Measurements from ENCODE around the gene STIL.
A peak's percentile ranks its signal among the peaks of the same experiment; 100 is the strongest.

STIL gene

DNA sequence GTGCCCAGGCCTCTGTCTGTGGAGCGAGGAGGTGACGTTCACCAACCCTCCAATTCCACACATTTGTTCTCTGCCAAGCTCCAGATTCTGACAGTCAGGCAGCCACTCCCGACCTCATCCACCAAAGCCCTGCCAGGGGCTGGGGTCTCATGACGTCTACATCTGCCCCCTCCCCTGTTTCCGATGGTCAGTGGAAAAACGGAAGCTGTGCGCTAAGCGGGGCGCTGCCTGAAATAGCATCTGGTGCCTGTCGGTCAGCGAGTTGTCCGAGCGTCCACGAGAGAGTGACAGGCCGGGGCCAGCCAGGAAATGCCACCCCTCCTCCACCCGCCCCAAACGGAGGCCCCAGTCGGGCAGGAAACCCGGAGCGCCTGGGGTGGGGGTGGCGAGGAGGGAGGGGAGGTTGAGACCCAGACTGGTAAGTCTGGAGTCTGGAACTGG is 78.7 kb downstream of the STIL start:
- no peak for DNase-seq (ENCODE audit: low read depth in 2 of 2)

DNA sequence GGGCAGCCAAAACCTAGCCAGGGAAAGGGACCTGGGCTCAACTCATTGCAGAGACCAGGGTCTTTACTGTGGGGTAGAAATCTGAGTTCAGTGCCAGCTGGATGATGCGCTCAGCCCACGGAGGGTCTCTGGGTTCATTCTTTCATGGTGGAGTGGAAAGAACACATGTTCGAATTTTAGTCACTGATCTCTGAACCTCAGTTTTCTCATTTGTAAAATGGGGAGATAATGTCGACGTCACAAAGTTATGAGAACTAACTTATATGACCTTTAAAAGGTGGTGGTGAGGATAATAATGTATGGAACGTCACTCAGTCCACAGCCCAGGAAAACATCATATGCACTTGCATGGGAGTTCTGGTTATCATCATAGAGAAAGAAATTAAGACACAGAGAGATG is 80.8 kb downstream of the STIL start:
- DNase-seq (ENCODE audit: low read depth in 2 of 2): no peak

DNA sequence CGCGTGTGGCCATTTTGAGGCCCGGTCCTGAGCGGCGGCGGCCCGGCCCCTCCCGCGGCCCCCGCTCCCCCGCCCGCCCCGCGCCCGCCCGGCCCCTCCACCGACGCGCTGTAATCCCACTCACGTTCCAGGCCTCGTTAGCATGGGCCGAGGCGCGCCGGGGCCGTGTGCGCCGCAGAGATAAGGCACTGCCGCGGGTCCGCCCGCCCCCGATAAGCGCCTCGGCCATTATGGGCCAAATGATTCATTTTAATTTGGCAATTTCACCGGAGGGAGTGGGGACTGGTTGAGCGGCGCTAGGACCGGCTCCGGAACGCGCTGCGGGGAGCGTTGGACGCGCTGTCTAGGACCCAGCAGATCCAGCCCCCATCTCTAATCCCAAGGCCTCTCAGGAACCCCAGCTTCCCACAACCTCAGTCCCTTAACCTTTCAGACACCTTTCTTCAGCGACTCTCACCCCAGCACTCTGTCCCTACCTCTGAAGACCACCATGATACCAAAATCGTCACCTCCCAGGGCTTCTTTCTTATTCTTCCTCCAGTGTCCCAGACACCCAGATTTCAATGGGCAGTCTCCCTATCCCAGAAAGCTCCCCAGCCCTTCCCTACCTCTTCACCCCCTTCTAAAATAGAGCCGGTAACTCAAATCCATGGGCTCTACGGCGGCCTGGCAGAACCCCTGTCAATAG is 81.6 kb downstream of the STIL start, which contains the start of gene TAL1:
Gene TAL1, minus strand, starts transcription at position 39 of the 688 bp plus-strand sequence. CDS start 6,337 bp downstream, outside the sequence.
- no peak for DNase-seq (ENCODE audit: low read depth in 2 of 2)

DNA sequence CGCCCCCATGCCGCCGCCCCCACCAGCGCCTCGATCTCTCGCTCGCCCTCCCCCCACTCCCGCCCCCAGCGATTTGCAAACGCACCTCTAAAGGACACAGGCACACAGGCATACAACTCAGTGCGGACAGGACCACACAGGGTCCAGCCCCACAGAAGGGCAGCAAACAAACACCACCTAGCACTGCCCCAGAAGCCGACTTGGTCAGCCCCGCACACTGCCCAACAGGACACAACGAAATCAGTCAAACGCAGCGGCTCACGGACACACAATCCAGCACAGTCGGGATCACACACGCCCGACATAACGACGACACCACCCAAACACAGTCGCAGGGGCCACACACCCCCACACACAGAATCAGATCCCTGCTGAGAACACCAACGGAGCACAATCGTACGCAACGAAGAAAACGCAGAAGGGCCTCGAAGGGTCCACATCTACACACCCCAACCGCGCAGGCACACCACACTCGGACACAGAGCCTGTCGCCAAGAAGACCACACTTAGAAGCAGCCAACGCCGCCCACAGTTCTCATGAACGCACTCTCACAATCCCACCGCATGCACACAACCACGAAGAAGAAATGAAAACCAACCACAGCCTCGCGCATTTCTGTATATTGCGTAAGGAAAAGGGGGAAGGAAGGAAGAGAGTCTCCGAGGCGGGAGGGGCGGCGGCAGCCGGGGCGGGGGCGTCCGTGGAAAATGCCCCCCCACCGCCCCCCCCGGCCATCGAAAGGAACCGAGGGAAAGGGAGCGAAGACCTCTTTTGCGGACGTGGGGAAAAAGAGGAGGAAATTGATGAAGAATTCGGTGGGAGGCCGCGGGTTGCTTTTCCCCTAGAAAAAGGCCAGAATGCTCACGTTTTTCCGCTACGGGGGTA is 82.4 kb downstream of the STIL start:
- peak; percentile 29 to 30 for DNase-seq (ENCODE audit: low read depth in 2 of 2)

DNA sequence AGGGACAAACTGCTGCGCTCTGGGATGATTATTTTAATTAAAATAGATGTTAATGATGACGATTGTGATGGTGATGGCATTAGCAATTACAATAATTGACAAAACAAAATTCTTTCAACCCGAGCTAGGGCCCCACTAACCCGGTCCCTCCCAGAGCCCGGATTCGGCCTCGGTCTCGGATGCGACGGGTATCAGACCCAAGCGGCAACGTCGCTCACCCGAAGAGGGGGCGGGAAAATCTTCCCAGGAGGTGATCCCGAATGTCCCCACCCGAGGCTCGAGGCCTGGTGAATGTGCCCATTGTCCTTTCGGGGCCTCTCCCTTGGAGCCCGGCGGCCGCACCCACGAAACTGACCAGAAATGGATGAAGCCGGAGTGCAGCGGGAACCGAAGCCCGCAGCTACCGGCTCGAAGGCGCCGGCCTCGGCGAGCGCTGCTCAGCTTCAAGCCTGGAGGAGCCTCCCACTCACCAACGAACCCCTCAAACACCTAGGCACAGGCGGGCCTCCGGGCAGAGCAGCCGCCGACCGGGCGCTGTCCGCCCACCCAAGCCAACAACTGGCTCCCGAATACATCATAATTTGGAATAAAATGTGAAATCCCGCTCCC is 83.2 kb downstream of the STIL start:
- no peak for DNase-seq (ENCODE audit: low read depth in 2 of 2)

DNA sequence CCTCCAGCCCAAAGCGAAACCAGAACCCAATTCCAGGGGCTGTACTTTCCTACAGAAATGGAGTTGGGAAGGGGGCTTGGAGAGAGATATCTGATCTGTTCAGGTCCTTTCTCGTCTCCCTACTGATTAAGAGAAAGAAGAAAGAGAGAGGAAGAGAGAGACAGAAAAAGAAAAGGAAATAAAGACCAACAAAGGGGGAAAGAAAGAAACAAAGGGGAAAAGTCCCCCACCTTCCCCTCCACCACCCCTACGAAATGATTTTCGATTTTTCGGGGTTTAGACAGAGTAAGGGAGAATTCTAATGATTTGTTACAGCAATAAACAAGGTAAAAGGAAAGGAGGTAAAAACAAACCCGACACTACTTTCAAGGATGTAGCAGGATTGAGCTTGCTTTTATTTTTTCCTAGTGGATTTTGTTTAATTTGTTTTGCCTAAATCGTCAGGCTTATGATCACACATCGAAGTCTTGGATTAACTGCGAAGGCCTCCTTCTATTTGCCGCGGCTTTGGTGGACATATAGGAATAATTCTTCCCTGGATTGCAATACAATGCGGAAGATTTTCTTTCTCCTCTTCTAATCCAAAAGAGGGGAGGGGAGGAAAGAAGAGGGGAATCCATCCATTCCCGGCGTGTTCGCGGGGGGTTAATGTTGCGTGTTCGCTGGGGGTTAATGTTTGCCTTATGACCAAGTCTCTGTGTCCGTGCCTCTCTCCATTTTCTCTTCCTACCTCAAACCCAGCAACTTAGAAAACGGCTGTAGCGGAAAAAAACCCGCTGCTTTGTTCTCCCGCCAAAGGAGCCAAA is 83.9 kb downstream of the STIL start:
- DNase-seq (ENCODE audit: low read depth in 2 of 2): no peak

DNA sequence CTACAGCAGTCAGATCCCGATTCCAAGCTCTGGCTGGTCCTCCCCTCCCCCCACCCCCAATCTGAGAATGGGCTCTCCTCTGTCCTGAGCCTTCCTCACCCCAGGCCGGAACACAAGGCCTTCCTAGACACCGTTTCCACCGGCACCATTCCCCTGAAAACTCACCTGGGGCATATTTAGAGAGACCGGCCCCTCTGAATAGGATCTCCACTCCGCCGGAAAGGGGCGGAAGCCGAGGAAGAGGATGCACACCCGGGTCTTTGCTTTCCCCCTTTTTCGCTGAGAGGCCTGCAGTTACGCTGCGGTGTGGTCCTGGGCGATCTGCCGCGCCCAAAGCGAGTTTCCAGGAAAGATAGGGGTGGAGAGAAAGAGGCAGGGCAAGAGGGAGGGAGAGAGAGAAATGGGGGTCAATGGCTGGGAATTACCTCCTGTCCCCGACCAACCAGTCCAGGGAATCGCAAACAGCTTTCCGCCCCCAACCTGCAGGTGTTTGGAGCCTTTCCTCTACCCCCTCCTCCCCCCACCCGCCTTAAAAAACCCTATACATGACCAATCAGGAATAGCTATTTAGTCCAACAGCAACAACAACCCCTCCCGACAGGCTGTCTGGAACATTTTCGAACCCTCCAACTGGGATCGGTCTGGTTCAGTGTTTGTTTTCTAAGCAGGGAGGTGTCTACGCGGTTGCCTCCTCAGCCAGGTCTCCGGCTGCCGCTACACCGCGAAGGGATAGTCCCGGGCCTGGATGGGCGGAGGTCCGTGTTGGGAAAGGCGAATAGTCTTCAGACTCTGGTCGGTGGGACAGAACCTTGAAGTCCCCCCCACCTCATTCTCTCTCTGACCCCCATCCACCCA is 84.7 kb downstream of the STIL start:
- DNase-seq (ENCODE audit: low read depth in 2 of 2): no peak

DNA sequence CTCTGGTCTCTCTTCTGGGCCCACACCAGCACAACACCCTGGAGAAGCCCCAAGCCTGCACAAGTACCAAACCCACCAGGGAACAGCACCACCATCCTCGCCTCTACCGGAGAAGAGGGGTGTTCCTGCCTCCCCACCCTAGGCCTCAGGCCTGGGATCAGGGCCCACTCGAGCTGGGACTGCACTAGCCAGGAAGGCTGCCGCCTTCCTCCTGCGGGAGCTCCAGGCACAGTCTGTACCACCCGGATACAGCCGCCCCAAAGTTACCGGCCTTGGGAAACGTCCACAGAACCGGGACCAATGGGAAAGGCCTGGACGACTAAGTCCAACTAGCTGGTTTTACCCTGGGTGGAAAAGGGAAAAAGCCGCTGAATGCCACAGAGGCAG is 85.3 kb downstream of the STIL start:
- no peak for DNase-seq (ENCODE audit: low read depth in 2 of 2)

DNA sequence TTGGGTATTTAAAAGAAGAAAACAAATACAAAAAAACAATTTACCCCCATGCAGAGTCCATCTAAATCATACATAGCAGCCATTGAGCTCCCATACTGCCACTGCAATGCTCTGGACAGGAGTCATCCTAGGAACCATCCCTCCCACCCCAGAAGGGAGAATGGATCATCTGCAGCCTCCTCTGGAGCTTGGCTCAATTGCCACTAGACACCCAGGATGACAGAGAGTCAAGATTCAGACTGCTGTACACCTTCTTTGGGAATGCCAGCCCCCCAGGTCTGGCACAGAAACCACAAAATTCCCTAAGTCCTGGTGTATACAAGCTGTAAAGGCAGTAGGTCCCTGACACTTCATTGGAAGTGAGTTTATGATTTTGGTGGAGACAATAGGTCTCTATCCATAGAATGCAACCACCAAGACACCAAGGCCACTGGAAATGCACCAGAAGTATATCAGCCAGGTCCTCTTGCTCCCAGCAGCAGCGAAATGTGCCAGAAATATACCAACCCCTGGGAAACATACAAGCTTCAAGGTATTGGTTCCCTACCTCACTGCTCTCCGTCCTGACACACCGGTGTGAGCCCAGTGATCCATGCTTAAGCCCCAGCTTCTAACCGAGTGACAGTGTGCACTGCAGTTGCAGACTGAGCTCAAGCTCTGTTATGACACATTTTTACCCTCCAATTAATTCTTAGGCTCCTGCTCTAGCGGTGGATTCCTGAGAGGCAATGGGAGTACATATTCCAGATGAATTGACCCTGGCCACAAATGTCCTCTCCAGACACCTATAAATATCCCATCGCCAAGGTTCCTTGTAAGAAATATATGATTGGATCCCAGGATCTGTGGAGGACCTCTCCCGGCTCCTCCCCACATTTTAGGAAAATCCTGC is 86.4 kb downstream of the STIL start:
- no peak for DNase-seq (ENCODE audit: low read depth in 2 of 2)

DNA sequence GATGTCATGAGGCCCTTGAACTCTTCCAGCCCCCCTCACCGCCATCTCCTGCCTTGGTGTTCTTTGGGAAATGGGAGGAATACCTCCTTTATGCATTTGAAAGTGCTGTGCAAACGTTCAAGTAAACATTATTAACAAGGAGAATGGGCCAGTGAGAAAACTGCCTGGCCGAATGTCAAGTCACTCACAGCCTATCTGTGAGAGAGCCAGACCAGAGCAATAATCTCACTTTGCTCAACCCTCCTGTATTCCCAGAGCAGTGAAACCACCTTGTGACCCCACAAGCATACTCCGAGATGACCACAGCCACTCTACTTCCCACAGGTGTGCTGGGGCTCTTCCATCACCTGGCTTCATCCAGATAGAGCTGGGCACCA is 87.1 kb downstream of the STIL start:
- DNase-seq (ENCODE audit: low read depth in 2 of 2): no peak

DNA sequence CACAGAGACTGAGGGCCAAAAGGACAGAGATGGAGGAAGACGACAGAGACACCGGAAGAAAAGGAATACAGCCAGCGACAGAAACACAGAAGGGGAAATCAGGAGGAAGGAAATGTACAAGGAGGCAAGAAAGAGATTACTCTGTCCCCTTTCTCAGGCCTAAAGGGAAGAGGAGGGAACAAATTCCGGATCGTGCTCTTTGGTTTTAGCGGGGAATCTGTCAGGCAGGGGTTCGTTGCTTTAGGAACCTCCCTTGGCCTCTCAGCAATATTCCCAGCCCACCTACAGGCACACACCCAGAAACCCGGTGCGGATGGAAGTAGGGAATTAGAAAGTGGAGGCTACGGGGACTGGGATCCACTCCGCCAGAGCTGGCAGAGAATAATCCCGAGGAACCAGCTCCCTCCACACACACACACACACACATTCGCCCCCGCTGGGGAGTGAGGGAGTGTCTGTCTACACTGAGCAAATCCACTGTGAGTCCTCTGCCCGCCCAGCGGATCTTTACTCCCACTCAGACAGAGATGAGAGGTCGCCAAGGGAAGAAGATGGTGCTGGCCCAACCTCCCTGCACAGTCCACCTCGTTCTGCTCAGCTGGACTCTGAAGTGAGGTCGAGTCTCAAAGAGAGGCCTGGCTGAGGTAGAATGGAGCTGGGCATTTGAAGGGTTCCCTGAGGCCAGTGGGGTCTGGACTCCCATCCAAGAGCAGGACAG is 87.7 kb downstream of the STIL start:
- no peak for DNase-seq (ENCODE audit: low read depth in 2 of 2)

DNA sequence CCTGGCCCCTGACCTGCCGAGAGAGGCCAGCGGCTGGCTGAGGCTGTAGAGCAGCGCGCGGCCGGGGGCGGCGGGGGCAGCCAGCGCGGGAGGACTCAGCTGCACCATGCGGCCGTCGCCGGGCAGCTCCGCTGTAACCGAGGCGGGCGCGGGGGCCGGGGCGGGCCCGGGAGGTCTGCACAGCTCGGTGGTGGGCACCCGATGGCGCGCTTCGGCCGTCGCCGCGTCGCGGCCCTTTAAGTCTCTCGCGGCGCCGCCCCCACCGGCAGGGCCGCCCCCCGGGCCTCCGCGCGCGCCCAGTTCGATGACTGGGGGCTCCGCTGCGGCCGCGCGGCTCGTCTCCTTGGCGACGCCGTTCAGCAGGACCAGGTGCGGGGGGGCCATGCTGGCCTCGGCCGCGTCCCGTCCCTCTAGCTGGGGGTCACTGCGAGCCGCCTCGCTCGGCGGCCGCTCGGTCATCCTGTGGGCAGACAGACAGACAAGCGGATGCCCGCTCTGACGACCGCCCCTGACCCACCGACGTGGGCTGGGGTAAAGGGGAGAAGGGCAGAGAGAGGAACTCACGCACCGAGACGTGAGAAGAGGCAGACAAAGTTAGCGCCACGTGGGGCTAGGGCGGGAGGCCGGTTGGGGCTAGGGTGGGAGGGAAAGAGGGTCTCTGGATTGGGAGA is 88.4 kb downstream of the STIL start:
- no peak for DNase-seq (ENCODE audit: low read depth in 2 of 2)

DNA sequence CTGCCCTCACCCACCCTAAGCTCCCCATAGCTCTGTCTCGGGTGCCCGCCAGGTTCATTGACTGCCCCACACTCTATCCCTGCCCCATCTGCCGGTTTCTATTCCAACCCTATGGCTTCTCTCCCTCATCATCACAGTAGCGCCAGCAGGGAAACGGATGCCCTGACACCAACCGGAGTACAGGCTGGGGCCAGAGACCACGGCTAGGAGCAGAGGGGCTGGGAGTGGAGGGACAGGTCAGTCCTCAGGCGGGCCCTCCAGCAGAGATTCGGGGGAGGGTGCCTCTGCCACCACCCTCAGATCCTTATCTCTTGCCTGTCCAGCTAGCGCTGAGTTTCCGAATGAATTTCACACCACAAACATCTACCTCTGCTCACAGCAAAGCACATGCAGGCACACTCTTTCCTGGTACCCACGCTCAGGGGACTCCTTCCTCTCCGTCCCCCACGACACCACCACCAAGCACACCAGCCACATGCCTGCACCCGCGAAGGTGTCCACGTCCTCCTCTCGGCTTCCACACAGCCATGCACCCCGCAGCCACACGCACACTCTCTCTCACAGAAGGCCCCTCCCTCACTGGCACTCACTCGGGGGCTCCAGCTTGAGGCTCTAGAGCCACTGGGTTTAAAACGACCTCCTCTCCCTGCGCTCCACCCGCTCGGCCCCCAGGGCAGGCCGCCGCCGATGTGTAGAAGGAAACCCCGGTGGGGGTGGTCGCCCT is 89.1 kb downstream of the STIL start:
- no peak for DNase-seq (ENCODE audit: low read depth in 2 of 2)

DNA sequence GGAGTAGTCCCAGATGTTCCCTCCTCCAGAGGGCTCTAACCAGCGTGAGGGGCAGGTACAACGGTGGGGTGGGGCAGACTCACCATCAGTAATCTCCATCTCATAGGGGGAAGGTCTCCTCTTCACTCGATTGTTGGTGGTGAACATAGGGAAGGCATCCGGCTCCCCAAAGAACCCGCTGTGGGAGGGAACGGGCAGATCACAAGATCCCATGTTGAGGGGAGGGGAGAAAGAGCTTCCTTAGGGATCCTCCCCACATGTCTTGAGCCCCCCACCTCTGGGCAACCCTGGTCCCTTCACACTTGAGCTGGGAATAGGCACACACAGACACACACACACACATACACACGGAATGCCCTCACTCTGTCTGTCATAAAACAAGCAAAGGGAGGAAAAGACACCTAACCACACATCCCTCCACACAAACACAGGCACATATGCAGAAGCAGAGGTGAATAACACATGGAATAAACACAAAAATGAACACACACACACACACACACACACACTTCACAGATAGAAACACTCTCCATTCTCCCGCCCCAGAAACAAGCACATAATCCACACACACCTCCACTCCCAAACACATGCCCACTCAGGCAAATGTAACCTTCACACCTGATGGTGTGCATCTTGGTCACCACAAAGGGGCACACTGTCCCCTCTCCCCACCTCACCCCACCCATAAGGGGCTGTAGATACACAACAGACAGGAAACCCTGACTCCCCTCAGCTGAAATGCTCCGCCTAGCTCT is 89.8 kb downstream of the STIL start:
- no peak for DNase-seq (ENCODE audit: low read depth in 2 of 2)

DNA sequence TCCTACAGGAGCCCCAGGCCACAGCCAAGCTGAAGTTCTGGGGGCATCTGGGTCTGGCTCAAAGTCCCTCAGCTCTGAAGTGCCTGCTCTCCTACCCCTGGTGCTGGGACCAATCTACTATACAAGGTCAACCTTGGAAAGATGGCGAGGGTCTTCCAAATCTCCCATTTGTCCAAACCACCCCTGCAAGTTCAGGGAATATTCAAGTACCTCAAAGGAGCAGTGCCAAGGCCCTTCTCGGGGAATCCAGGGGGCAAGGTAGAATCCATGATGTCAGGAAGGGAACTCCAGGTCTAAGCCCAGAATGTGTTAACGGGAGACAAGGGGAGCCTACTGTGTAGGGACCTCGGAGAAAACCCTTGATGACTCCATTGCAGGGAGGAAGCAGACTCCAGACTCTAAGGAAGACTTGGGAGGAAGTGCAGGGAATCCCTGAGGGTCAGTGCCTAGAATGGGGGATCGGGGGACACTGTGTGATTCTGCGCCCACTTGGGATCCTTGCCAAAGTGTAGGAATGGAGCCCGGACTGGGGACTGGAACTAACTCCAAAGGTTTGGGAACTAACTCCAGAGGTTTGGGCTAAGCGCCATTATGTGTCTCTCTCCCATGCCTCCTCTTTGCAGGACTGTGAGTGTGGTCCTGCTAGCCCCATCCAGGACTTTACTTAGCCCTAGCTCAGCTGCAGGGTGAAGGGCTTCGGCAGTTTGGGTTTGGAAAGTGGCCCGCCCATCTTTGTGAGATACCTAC is 90.6 kb downstream of the STIL start:
- no peak for DNase-seq (ENCODE audit: low read depth in 2 of 2)

DNA sequence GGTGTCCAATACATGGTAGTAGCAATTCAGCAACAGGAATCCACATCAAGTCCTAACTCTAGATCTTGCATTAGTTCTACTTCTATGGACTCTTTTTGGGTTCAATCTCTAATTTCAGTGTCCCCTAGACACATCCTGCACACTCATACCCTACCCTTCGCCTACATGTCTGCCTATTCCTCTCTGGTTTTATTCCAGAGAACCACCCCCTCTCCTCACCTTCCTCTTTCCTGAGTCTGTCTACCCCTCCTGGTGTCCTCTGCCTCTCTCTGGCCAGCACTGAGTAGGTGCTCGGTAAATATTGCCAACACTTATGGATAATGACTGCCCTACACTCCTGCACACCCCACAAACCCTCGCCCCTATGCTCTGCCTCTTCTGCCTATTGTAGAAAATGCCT is 91.5 kb downstream of the STIL start:
- no peak for DNase-seq (ENCODE audit: low read depth in 2 of 2)

Data from fibroblast of skin of left quadriceps (primary cell).